Neural crest cell (in vitro differentiated cells): ENCODE measurements around the gene FSD1. TPM values are rescaled to one million over a fixed set of nuclear protein-coding genes. Genes with fewer than 3 reads are reported as not detected.
A peak's percentile ranks its signal among the peaks of the same experiment; 100 is the strongest.

Experiments
- DNase-seq: peaks from one replicate; pipeline ENCODE4 v3.0.0; 2021; ENCODE audit warnings: low read depth, mixed read lengths, low spot score
- H3K27ac Mint-ChIP-seq: one replicate; pipeline ENCODE4 v1.8.0; 2021; ENCODE audit warnings: mild to moderate bottlenecking, mixed read lengths; ENCODE audit not compliant: unreplicated experiment
- H3K27me3 Mint-ChIP-seq: 2 replicates; pipeline ENCODE4 v1.8.0; 2021; ENCODE audit warnings: low read depth, mild to moderate bottlenecking, mixed read lengths
- H3K36me3 Mint-ChIP-seq: 2 replicates; pipeline ENCODE4 v1.8.0; 2021; ENCODE audit warnings: low read depth, mild to moderate bottlenecking, mixed read lengths
- H3K4me1 Mint-ChIP-seq: 2 replicates; pipeline ENCODE4 v1.8.0; 2021; ENCODE audit warnings: mixed read lengths
- H3K4me3 Mint-ChIP-seq: one replicate; pipeline ENCODE4 v1.8.0; 2021; ENCODE audit warnings: mild to moderate bottlenecking, mixed read lengths
- H3K9me3 Mint-ChIP-seq: 2 replicates; pipeline ENCODE4 v1.8.0; 2021; ENCODE audit warnings: mixed read lengths
- total RNA-seq: library from RNA; stranded (reverse); gene quantifications from 2 replicates; pipeline ENCODE4 v1.2.1, GENCODE V29; 2021
- TF ChIP-seq, protein P1 (sequence below): fragments of 200-600 bp; sonication (generic); conservative IDR thresholded peaks from 2 replicates; pipeline ENCODE4 v1.5.0; 2021; ENCODE audit warnings: antibody characterized with exemption, mild to moderate bottlenecking

The FSD1 gene
- total RNA-seq, 1 donor from 2014 or later, result 51.9 TPM

GRCh38 chr19:4352701-4353121, 48.3 kb downstream of the FSD1 start:
- peak; percentile 72 for DNase-seq
- peak overlapping the region; percentile 78 for H3K4me3 Mint-ChIP-seq
- TF ChIP-seq, protein P1, sequence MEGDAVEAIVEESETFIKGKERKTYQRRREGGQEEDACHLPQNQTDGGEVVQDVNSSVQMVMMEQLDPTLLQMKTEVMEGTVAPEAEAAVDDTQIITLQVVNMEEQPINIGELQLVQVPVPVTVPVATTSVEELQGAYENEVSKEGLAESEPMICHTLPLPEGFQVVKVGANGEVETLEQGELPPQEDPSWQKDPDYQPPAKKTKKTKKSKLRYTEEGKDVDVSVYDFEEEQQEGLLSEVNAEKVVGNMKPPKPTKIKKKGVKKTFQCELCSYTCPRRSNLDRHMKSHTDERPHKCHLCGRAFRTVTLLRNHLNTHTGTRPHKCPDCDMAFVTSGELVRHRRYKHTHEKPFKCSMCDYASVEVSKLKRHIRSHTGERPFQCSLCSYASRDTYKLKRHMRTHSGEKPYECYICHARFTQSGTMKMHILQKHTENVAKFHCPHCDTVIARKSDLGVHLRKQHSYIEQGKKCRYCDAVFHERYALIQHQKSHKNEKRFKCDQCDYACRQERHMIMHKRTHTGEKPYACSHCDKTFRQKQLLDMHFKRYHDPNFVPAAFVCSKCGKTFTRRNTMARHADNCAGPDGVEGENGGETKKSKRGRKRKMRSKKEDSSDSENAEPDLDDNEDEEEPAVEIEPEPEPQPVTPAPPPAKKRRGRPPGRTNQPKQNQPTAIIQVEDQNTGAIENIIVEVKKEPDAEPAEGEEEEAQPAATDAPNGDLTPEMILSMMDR, result peak; percentile 95
- no peaks in the 10 kb centered on the region for H3K4me1 Mint-ChIP-seq
- H3K9me3 Mint-ChIP-seq, result no peaks in the 10 kb centered on the region
- no peaks in the 10 kb centered on the region for H3K36me3 Mint-ChIP-seq
- H3K27me3 Mint-ChIP-seq, result no peaks in the 10 kb centered on the region
- peak overlapping the region; percentile 67 for H3K27ac Mint-ChIP-seq

- no peak for DNase-seq
- no peaks in the 10 kb centered on the region for H3K9me3 Mint-ChIP-seq
These were observed 49.9 kb downstream of the FSD1 start for GRCh38 chr19:4354282-4354681.

GRCh38 chr19:4354897-4355296, 50.5 kb downstream of the FSD1 start:
- TF ChIP-seq, protein P1, result no peak
- Mint-ChIP-seq H3K4me3 (no peak overlapping the region), H3K36me3 (no peaks in the 10 kb centered on the region), H3K27me3 (no peaks in the 10 kb centered on the region), H3K4me1 (no peaks in the 10 kb centered on the region), H3K9me3 (no peaks in the 10 kb centered on the region), H3K27ac (no peak overlapping the region)
- DNase-seq, result no peak

More at GRCh38 chr19:4354282-4354681, 49.9 kb downstream of the FSD1 start:
- TF ChIP-seq, protein P1, result no peak
- Mint-ChIP-seq H3K27me3 (no peaks in the 10 kb centered on the region), H3K4me1 (no peaks in the 10 kb centered on the region), H3K36me3 (no peaks in the 10 kb centered on the region), H3K4me3 (no peak overlapping the region), H3K27ac (no peak overlapping the region)

DNA sequence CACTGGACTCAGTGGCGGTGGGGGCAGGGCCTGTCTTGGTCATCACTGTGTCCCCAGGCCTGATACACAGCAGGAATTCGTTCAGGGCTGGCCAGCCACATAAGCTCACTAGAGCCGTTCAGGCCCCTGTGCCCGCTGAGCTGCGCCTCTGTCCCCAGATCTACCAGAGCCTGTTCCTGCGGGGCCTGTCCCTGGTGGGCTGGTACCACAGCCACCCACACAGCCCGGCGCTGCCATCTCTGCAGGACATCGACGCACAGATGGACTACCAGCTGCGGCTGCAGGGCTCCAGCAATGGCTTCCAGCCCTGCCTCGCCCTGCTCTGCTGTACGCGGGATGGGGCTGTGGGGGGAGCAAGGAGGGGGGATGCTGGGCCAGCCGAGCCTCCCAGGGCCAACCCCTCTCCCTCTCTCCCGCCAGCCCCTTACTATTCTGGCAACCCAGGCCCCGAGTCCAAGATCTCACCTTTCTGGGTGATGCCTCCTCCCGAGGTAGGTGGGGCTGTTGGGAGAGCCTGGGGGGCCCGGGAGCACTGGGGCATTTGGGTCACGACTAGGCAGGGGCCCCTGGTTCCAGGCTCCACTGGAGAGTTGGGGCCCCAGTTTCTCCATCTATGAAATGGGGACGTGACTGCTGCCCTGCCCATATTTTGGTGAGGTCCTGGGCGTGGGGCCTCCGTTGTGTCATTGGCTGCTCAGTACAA, 52.8 kb downstream of the FSD1 start:
- Mint-ChIP-seq H3K27me3 (peaks cover 8% of the 10 kb centered on the region), H3K9me3 (no peaks in the 10 kb centered on the region), H3K36me3 (peaks cover 2% of the 10 kb centered on the region), H3K27ac (no peak overlapping the region), H3K4me1 (peaks cover 5% of the 10 kb centered on the region), H3K4me3 (no peak overlapping the region)
- TF ChIP-seq, protein P1, result no peak
- no peak for DNase-seq

DNA sequence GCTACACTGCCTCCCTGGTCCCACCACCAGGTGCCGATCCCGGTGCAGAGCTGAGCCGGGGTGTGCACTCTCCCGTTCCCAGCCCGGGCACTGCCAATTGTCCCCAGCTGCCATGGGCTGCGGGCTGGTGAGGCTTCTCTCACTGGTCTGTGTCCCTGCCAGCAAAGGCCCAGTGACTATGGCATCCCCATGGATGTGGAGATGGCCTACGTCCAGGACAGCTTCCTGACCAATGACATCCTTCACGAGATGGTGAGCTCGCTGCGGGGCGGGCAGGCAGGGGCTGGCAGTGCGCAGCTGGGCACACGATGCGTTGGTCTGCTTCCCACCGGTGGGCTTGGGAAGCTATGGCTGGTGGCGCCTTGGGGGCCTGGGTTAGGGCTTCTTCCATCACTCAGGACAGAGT, 53.5 kb downstream of the FSD1 start:
- TF ChIP-seq, protein P1, result no peak
- Mint-ChIP-seq H3K27ac (no peak overlapping the region), H3K4me3 (no peak overlapping the region), H3K27me3 (peaks cover 8% of the 10 kb centered on the region), H3K36me3 (peaks cover 2% of the 10 kb centered on the region), H3K9me3 (no peaks in the 10 kb centered on the region), H3K4me1 (peaks cover 5% of the 10 kb centered on the region)
- no peak for DNase-seq
